Smooth muscle cell (in vitro differentiated cells): Measurements from ENCODE around the gene MYOC. TPM values are rescaled to one million over a fixed set of nuclear protein-coding genes. Genes with fewer than 3 reads are reported as not detected.
"Not testable (repeated sequence)": the region's sequence is repeated elsewhere in the genome, so short reads cannot be mapped to it uniquely, and the experiment has no call there.

Experiments used
- DNase-seq: peaks from one replicate; lab custom pipeline; 2025; ENCODE audit not compliant: unreplicated experiment; lab: John Stamatoyannopoulos, UW
- H2AFZ ChIP-seq: fragments of 200-600 bp; sonication (generic); 2 replicates; pipeline ENCODE4 v1.6.0; 2016; ENCODE audit warnings: antibody characterized with exemption, low read depth, mild to moderate bottlenecking
- H3F3A ChIP-seq: fragments of 200-600 bp; sonication (generic); 2 replicates; pipeline ENCODE4 v1.6.0; 2017; ENCODE audit warnings: antibody characterized with exemption, low read depth
- H3K27ac ChIP-seq: fragments of 200-600 bp; sonication (generic); 2 replicates; pipeline ENCODE4 v1.5.1; 2016; ENCODE audit warnings: low read depth, mild to moderate bottlenecking
- H3K27me3 ChIP-seq: fragments of 200-600 bp; sonication (generic); 2 replicates; pipeline ENCODE4 v1.6.1; 2016; ENCODE audit warnings: low read depth, mild to moderate bottlenecking
- H3K36me3 ChIP-seq: fragments of 200-600 bp; sonication (generic); 2 replicates; pipeline ENCODE4 v1.5.1; 2016; ENCODE audit warnings: low read depth
- H3K4me1 ChIP-seq: fragments of 200-600 bp; sonication (generic); 2 replicates; pipeline ENCODE4 v1.5.1; 2016; ENCODE audit warnings: low read depth
- H3K4me2 ChIP-seq: fragments of 200-600 bp; sonication (generic); 2 replicates; pipeline ENCODE4 v1.6.0; 2016; ENCODE audit warnings: mild to moderate bottlenecking
- H3K4me3 ChIP-seq: fragments of 200-600 bp; sonication (generic); 2 replicates; pipeline ENCODE4 v1.5.1; 2016; ENCODE audit warnings: mild to moderate bottlenecking
- H3K79me2 ChIP-seq: fragments of 200-600 bp; sonication (generic); 2 replicates; pipeline ENCODE4 v1.6.0; 2016; ENCODE audit warnings: low read depth, mild to moderate bottlenecking
- H3K9ac ChIP-seq: fragments of 200-600 bp; sonication (generic); 2 replicates; pipeline ENCODE4 v1.6.0; 2016; ENCODE audit warnings: low read depth
- H3K9me3 ChIP-seq: fragments of 200-600 bp; sonication (generic); replicated peaks from 2 replicates; pipeline ENCODE4 v1.5.1; 2016; ENCODE audit warnings: low read depth
- H4K20me1 ChIP-seq: fragments of 200-600 bp; sonication (generic); 2 replicates; pipeline ENCODE4 v1.6.0; 2016; ENCODE audit warnings: low read depth
- WGBS: methylation state at CpG from one replicate; pipeline ENCODE4 v1.1.7; 2016; ENCODE audit warnings: low lambda C conversion rate; 5-methylcytosine and 5-hydroxymethylcytosine counted together
- polyA plus RNA-seq: library from polyadenylated mRNA; unstranded; fragments of >200 nt; fragmentation: Nextera tagmentation; extraction: Ambion mirVana; gene quantifications from 2 replicates; pipeline ENCODE4 v1.2.1, GENCODE V29; 2016
- total RNA-seq: library from RNA; depleted of rRNA; stranded (reverse); fragments of >200 nt; gene quantifications from 2 replicates; pipeline ENCODE4 v1.2.3, GENCODE V29; 2014
- TF ChIP-seq, protein P1 (sequence below): fragments of 200-600 bp; sonication (generic); IDR thresholded peaks from 2 replicates; pipeline ENCODE4 v1.5.1; 2017; ENCODE audit warnings: borderline replicate concordance, mild to moderate bottlenecking, antibody characterized with exemption; ENCODE audit not compliant: insufficient read depth, poor library complexity, severe bottlenecking

The MYOC gene
- total and polyA plus RNA-seq, 2 experiments from 2014 or later: not detected

DNA sequence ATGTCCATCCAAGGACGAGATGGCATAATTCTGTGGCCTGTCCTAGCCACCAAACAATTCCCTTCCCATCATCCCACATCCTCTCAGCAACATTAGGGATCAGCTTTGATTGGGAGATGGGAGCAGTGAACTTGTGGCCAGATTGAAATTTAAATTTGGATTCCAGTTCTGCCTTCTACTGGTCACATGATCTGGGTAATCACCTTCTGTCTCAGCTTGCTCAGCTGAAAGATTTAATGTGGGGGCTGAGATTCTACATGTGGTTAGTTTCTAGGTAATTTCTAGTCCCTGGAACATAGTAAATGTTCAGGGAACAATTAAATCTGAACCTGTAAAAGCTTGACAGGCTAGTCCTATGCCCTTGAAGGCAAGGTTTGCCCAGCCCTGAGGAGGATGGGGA, 27.3 kb downstream of the MYOC start:
- Histone ChIP-seq H3K36me3 (no peaks in the 10 kb centered on the region), H3K4me1 (no peaks in the 10 kb centered on the region), H3F3A (no peaks in the 10 kb centered on the region), H4K20me1 (no peaks in the 10 kb centered on the region), H2AFZ (no peak overlapping the region), H3K9ac (no peak overlapping the region), H3K27ac (no peak overlapping the region), H3K79me2 (no peaks in the 10 kb centered on the region), H3K4me3 (no peak overlapping the region), H3K9me3 (no peaks in the 10 kb centered on the region), H3K4me2 (no peak overlapping the region), H3K27me3 (no peaks in the 10 kb centered on the region)
- no peak for DNase-seq
- TF ChIP-seq, protein P1, sequence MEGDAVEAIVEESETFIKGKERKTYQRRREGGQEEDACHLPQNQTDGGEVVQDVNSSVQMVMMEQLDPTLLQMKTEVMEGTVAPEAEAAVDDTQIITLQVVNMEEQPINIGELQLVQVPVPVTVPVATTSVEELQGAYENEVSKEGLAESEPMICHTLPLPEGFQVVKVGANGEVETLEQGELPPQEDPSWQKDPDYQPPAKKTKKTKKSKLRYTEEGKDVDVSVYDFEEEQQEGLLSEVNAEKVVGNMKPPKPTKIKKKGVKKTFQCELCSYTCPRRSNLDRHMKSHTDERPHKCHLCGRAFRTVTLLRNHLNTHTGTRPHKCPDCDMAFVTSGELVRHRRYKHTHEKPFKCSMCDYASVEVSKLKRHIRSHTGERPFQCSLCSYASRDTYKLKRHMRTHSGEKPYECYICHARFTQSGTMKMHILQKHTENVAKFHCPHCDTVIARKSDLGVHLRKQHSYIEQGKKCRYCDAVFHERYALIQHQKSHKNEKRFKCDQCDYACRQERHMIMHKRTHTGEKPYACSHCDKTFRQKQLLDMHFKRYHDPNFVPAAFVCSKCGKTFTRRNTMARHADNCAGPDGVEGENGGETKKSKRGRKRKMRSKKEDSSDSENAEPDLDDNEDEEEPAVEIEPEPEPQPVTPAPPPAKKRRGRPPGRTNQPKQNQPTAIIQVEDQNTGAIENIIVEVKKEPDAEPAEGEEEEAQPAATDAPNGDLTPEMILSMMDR: no peak
- WGBS: 90% methylated on average over 1 of the region's 1 CpG

DNA sequence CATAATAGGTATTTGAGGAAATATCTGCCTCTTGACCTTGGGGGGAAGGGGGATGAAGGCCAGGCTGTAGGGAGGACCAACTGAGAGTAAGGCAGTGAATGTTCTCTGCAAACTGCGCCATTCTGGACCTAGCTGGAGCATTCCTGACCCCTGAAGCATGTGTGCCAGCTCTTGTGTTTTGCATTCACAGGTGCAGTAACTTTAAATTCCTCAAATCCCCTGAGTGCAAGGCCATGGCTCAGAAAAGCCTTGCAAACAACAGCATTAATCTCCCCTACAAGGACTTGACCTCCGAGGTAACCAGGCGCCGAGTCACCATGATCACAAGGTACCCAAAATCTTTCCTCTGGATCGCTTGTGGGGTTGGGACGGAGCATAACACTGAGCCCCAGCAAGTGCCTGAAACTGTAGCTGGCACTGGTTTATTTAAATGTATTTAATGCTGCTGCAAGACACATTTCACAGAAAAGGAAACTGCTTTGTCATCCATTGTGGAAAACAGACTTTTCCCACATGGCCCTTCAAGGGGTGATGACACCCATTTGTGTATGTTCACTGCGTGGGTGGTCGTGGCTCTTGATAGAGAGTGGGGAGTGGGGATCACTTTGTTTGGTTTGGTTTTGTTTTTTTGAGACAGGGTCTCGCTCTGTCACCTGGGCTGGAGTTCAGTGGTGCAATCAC, 28.7 kb downstream of the MYOC start:
- WGBS: 92% methylated on average over 9 of the region's 9 CpGs
- TF ChIP-seq, protein P1: no peak
- no peak overlapping the region for H3K4me3 ChIP-seq

GRCh38 chr1:171622152-171622462, 30.4 kb downstream of the MYOC start, which contains the start of gene MYOCOS:
Gene MYOCOS (plus strand): TSS chr1:171622243. CDS start chr1:171623884, 1,641 bp downstream.
- Histone ChIP-seq H3F3A (no peaks in the 10 kb centered on the region), H3K27ac (no peak within 1 kb of the TSS), H3K27me3 (no peaks in the 10 kb centered on the region), H3K4me1 (no peaks in the 10 kb centered on the region), H3K79me2 (no peaks in the 10 kb centered on the region), H3K4me2 (no peak within 1 kb of the TSS), H2AFZ (no peak within 1 kb of the TSS), H3K36me3 (no peaks in the 10 kb centered on the region), H3K9me3 (no peaks in the 10 kb centered on the region), H4K20me1 (no peaks in the 10 kb centered on the region), H3K4me3 (no peak within 1 kb of the TSS), H3K9ac (no peak within 1 kb of the TSS)
- WGBS: 85% methylated on average over 7 of the region's 7 CpGs
- DNase-seq: no peak
- TF ChIP-seq, protein P1: no peak

More for the DNA sequence above, 28.7 kb downstream of the MYOC start:
- H2AFZ ChIP-seq: no peak overlapping the region
- no peaks in the 10 kb centered on the region for H4K20me1 ChIP-seq
- no peak for DNase-seq
- H3F3A ChIP-seq: no peaks in the 10 kb centered on the region
- H3K4me1 ChIP-seq: no peaks in the 10 kb centered on the region
- no peak overlapping the region for H3K4me2 ChIP-seq
- no peaks in the 10 kb centered on the region for H3K27me3 ChIP-seq
- no peaks in the 10 kb centered on the region for H3K36me3 ChIP-seq
- H3K9ac ChIP-seq: no peak overlapping the region
- no peaks in the 10 kb centered on the region for H3K9me3 ChIP-seq
- H3K79me2 ChIP-seq: no peaks in the 10 kb centered on the region
- H3K27ac ChIP-seq: no peak overlapping the region

- no peaks in the 10 kb centered on the region for H3K9me3 ChIP-seq
- no peak for DNase-seq
- no peaks in the 10 kb centered on the region for H3K36me3 ChIP-seq
- no peaks in the 10 kb centered on the region for H3K79me2 ChIP-seq
- TF ChIP-seq, protein P1: no peak
- H2AFZ ChIP-seq: no peak overlapping the region
- no peaks in the 10 kb centered on the region for H4K20me1 ChIP-seq
- WGBS: 95% methylated on average over 2 of the region's 2 CpGs
- no peak overlapping the region for H3K27ac ChIP-seq
- H3K4me2 ChIP-seq: no peak overlapping the region
- no peaks in the 10 kb centered on the region for H3K27me3 ChIP-seq
- H3K9ac ChIP-seq: no peak overlapping the region
- H3F3A ChIP-seq: no peaks in the 10 kb centered on the region
- H3K4me1 ChIP-seq: no peaks in the 10 kb centered on the region
- no peak overlapping the region for H3K4me3 ChIP-seq
Measured at GRCh38 chr1:171616586-171616985, 35.9 kb downstream of the MYOC start.

GRCh38 chr1:171615122-171615906, 37.2 kb downstream of the MYOC start:
- not testable (repeated sequence) for H2AFZ ChIP-seq, H3K79me2 ChIP-seq, DNase-seq, H4K20me1 ChIP-seq, H3K27me3 ChIP-seq, H3K9ac ChIP-seq, H3K36me3 ChIP-seq, H3K9me3 ChIP-seq, H3K4me3 ChIP-seq, H3F3A ChIP-seq, H3K27ac ChIP-seq, H3K4me2 ChIP-seq, H3K4me1 ChIP-seq
- 79% methylated on average over 14 of the region's 14 CpGs for WGBS
